ENCODE results near the gene NMRK1. TPM values are rescaled to one million over a fixed set of nuclear protein-coding genes. Genes with fewer than 3 reads are reported as not detected.

NMRK1 gene
- polyA plus RNA-seq, 1 donor from 2014 or later = 12.9 TPM

GRCh38 chr9:75112789-75113188 is 24.8 kb upstream of the NMRK1 start:
- Histone ChIP-seq H2AFZ (ENCODE audit: low read depth, low read length) (no peak overlapping the region), H3K27me3 (ENCODE audit: insufficient read depth, low read depth, low read length) (no peaks in the 10 kb centered on the region)

DNA sequence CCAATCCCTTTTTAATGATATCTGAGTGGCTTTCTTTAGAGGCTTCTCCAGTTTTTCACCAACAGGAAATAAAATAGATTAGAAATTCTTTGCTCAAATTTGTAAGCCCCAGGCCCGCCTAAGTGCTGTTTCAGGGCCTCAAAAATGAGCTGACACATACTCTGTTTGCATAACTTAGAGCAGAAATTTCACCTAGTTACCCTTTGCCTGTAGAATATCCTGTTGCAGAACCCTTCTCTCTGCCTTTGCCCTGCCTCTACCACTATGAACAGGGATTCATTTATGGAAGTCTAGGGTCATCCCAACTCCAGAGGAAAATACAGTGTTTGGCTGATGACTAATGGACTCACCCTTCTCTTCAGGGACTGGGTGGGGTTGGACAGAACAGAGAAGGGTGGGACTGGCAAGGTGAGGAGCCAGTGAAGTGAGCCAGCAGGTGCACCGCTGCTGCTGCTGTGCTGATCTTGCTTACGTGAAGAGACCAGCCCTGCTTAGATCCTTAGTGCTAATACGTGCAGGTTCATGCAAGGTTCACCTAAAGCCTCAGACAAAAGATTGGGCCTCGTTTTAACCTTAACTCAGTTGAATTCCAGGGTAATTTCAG is 23.2 kb upstream of the NMRK1 start:
- Histone ChIP-seq H3K36me3 (ENCODE audit: insufficient read depth, low read length) (no peaks in the 10 kb centered on the region), H3K27ac (ENCODE audit: low read length) (no peak overlapping the region)

More at GRCh38 chr9:75112789-75113188, 24.8 kb upstream of the NMRK1 start:
- Histone ChIP-seq H3K4me2 (ENCODE audit: low read length) (no peak overlapping the region), H3K27ac (ENCODE audit: low read length) (no peak overlapping the region), H3K4me3 (ENCODE audit: low read length) (no peak overlapping the region), H3K9me2 (ENCODE audit: insufficient read depth, low read length) (no peaks in the 10 kb centered on the region), H3K36me3 (ENCODE audit: insufficient read depth, low read length) (no peaks in the 10 kb centered on the region), H4K20me1 (ENCODE audit: insufficient read depth) (no peaks in the 10 kb centered on the region), H3K79me2 (replicated peaks; ENCODE audit: insufficient read depth, low read length) (no peaks in the 10 kb centered on the region), H3K9me3 (ENCODE audit: low read length) (no peaks in the 10 kb centered on the region), H3F3A (ENCODE audit: insufficient read depth, low read length, poor library complexity, severe bottlenecking) (no peaks in the 10 kb centered on the region), H3K9ac (ENCODE audit: low read length) (no peak overlapping the region)
- no peak for TF ChIP-seq POLR2AphosphoS5 (IDR thresholded peaks at IDR 0.05)
- TF ChIP-seq SMC3 (conservative IDR thresholded peaks at IDR 0.05; ENCODE audit: poor library complexity) = no peak
- no peak for TF ChIP-seq REST (IDR thresholded peaks at IDR 0.05; ENCODE audit: borderline replicate concordance)
- no peak for TF ChIP-seq CTCF (IDR thresholded peaks at IDR 0.05; ENCODE audit: poor library complexity, severe bottlenecking)
- no peak for TF ChIP-seq MXI1 (conservative IDR thresholded peaks at IDR 0.05; ENCODE audit: poor library complexity, severe bottlenecking)
- TF ChIP-seq TAF1 (IDR thresholded peaks at IDR 0.05; ENCODE audit: low read depth) = no peak
- TF ChIP-seq EP300 (conservative IDR thresholded peaks at IDR 0.05; ENCODE audit: poor library complexity, severe bottlenecking) = no peak
- no peak for TF ChIP-seq RAD21 (conservative IDR thresholded peaks at IDR 0.05)
- TF ChIP-seq EZH2 (IDR thresholded peaks at IDR 0.05; ENCODE audit: borderline replicate concordance, insufficient read depth, low read length, poor library complexity, severe bottlenecking) = no peak

More for the DNA sequence above, 23.2 kb upstream of the NMRK1 start:
- Histone ChIP-seq H2AFZ (ENCODE audit: low read depth, low read length) (no peak overlapping the region), H3K4me3 (ENCODE audit: low read length) (no peak overlapping the region), H3K9me3 (ENCODE audit: low read length) (no peaks in the 10 kb centered on the region), H4K20me1 (ENCODE audit: insufficient read depth) (no peaks in the 10 kb centered on the region), H3K79me2 (replicated peaks; ENCODE audit: insufficient read depth, low read length) (no peaks in the 10 kb centered on the region), H3K27me3 (ENCODE audit: insufficient read depth, low read depth, low read length) (no peaks in the 10 kb centered on the region), H3F3A (ENCODE audit: insufficient read depth, low read length, poor library complexity, severe bottlenecking) (no peaks in the 10 kb centered on the region), H3K4me2 (ENCODE audit: low read length) (no peak overlapping the region), H3K9ac (ENCODE audit: low read length) (no peak overlapping the region), H3K9me2 (ENCODE audit: insufficient read depth, low read length) (no peaks in the 10 kb centered on the region)
- no peak for TF ChIP-seq POLR2AphosphoS5 (IDR thresholded peaks at IDR 0.05)
- TF ChIP-seq EZH2 (IDR thresholded peaks at IDR 0.05; ENCODE audit: borderline replicate concordance, insufficient read depth, low read length, poor library complexity, severe bottlenecking) = no peak
